SH-SY5Y (cell line): ENCODE results near the gene ADGB.

Source experiments
- GATA2 ChIP-seq: IDR thresholded peaks from 2 replicates; pipeline ENCODE4 v1.6.1; 2011; ENCODE audit warnings: mild to moderate bottlenecking, low read depth, low read length
- GATA3 ChIP-seq: IDR thresholded peaks from 2 replicates; pipeline ENCODE4 v1.6.1; 2011; ENCODE audit warnings: low read depth, mild to moderate bottlenecking, low read length, moderate library complexity

- no peak for TF ChIP-seq GATA2
- TF ChIP-seq GATA3, result no peak
Measured at GRCh38 chr6:146551545-146551944, 47.2 kb upstream of the ADGB start.
